Effector memory CD8-positive, alpha-beta T cell (primary cell): ENCODE results near the gene ZNF860.
"Not testable (repeated sequence)": the region's sequence is repeated elsewhere in the genome, so short reads cannot be mapped to it uniquely, and the experiment has no call there.

Source experiments
- ATAC-seq: fragments of 150-1000 bp; cut with Tn5 transposase; replicated peaks from 2 replicates; pipeline ENCODE4 v1.10.0; 2021; ENCODE audit warnings: mild to moderate bottlenecking, moderate library complexity
- DNase-seq, 3 experiments: peaks; one replicate each; pipeline ENCODE4 v3.0.0; 2021
- H3K27ac Mint-ChIP-seq, 2 donors: one replicate each; pipeline ENCODE4 v1.8.0; 2022; ENCODE audit warnings: mild to moderate bottlenecking in 2 of 2, mixed read lengths in 2 of 2, moderate library complexity in 2 of 2
- H3K27me3 Mint-ChIP-seq, 2 donors: one replicate each; pipeline ENCODE4 v1.8.0; 2022; ENCODE audit warnings: mixed read lengths in 2 of 2
- H3K36me3 Mint-ChIP-seq: one replicate; pipeline ENCODE4 v1.8.0; 2022; ENCODE audit warnings: mild to moderate bottlenecking, moderate library complexity, mixed read lengths; ENCODE audit not compliant: insufficient read depth
- H3K4me1 Mint-ChIP-seq, 2 donors: one replicate each; pipeline ENCODE4 v1.8.0; 2022; ENCODE audit warnings: low read depth in 2 of 2, mixed read lengths in 2 of 2
- H3K4me3 Mint-ChIP-seq, 2 donors: one replicate each; pipeline ENCODE4 v1.8.0; 2022; ENCODE audit warnings: mild to moderate bottlenecking in 2 of 2, mixed read lengths in 2 of 2, moderate library complexity in 2 of 2
- H3K9me3 Mint-ChIP-seq, 2 donors: one replicate each; pipeline ENCODE4 v1.8.0; 2022; ENCODE audit warnings: mixed read lengths in 2 of 2

ZNF860 gene

GRCh38 chr3:31992995-31993394, 11.4 kb downstream of the ZNF860 start:
- not testable (repeated sequence) for H3K27ac Mint-ChIP-seq, H3K36me3 Mint-ChIP-seq, DNase-seq, H3K4me1 Mint-ChIP-seq, H3K27me3 Mint-ChIP-seq, H3K4me3 Mint-ChIP-seq, ATAC-seq, H3K9me3 Mint-ChIP-seq

DNA sequence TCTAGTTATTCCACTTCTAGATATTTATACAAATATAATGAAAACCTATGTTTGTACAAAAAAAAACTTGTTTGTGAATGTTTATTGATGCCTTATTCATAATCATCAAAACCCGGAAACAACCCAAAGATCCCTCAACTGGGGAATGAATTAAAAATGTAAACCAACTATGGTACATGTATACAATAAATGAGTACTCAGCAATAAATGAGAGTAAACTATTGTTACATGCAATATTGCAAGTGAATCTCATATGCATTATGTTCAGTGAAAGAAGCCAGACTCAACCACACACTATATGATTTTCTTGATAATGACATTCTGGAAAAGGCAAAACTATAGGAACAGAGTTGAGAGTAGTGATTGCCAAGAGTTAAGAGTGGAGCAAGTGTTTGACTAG, 12.3 kb downstream of the ZNF860 start:
- no peaks in the 10 kb centered on the region for H3K36me3 Mint-ChIP-seq
- H3K27ac Mint-ChIP-seq, result no peak overlapping the region
- ATAC-seq (no peak), DNase-seq (no peak)
- H3K9me3 Mint-ChIP-seq, result peaks cover 0 to 2% of the 10 kb centered on the region in 2 donors
- no peak overlapping the region for H3K4me3 Mint-ChIP-seq
- no peaks in the 10 kb centered on the region for H3K4me1 Mint-ChIP-seq
- peaks cover 14 to 15% of the 10 kb centered on the region in 2 donors for H3K27me3 Mint-ChIP-seq

DNA sequence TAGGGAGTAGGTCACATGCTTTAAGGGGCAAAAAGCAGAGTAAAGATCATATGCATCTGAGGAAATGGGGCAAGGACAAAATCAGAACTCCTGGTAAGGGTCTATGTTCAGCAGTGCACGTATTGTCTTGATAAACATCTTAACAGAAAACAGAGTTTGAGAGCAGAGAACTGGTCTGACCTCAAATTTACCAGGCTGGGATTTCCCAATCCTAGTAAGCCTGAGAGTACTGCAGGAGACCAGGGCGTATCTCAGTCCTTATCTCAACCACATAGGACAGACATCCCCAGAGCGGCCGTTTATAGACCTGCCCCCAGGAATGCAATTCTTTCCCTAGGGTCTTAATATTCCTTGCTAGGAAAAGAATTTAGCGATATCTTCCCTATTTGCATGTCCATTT, 13.5 kb downstream of the ZNF860 start:
- H3K9me3 Mint-ChIP-seq, H3K27ac Mint-ChIP-seq: not testable (repeated sequence)

GRCh38 chr3:31996195-31996594, 14.6 kb downstream of the ZNF860 start:
- ATAC-seq, result no peak
- no peak overlapping the region for H3K27ac Mint-ChIP-seq
- DNase-seq, result no peak
- peaks cover 0 to 2% of the 10 kb centered on the region in 2 donors for H3K9me3 Mint-ChIP-seq
- H3K4me3 Mint-ChIP-seq, result no peak overlapping the region
- peaks cover 15 to 25% of the 10 kb centered on the region in 2 donors for H3K27me3 Mint-ChIP-seq
- no peaks in the 10 kb centered on the region for H3K36me3 Mint-ChIP-seq
- no peaks in the 10 kb centered on the region for H3K4me1 Mint-ChIP-seq

More for the DNA sequence above, 13.5 kb downstream of the ZNF860 start:
- ATAC-seq, H3K4me1 Mint-ChIP-seq, H3K4me3 Mint-ChIP-seq, DNase-seq, H3K36me3 Mint-ChIP-seq: not testable (repeated sequence)
- peaks cover 15 to 18% of the 10 kb centered on the region in 2 donors for H3K27me3 Mint-ChIP-seq

DNA sequence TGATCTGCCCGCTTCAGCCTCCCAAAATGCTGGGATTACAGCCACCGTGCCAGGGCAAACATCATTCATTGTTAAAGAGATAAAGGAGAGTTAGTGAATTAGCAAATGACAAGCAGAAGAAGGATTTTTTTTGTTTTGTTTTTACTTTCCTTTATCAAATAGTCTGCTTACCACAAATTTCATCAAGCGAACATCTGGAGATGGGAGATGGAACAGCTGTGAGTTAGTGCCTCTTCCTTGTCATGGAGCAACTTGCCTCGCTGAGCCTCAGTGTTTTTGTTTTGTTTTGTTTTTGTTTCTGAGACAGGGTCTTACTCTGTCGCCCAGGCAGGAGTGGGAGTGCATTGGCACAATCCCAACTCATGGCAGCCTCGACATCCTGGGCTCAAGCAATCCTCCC, 15.9 kb downstream of the ZNF860 start:
- H3K36me3 Mint-ChIP-seq, result no peaks in the 10 kb centered on the region
- no peaks in the 10 kb centered on the region for H3K4me1 Mint-ChIP-seq
- DNase-seq, result no peak
- ATAC-seq, result no peak
- peaks cover 22 to 34% of the 10 kb centered on the region in 2 donors for H3K27me3 Mint-ChIP-seq
- H3K27ac Mint-ChIP-seq, result no peak overlapping the region
- peaks cover 0 to 2% of the 10 kb centered on the region in 2 donors for H3K9me3 Mint-ChIP-seq
- no peak overlapping the region for H3K4me3 Mint-ChIP-seq

- H3K36me3 Mint-ChIP-seq, result no peaks in the 10 kb centered on the region
- peaks cover 2 to 3% of the 10 kb centered on the region in 2 donors for H3K4me1 Mint-ChIP-seq
- H3K27me3 Mint-ChIP-seq, result peaks cover 41 to 56% of the 10 kb centered on the region in 2 donors
- DNase-seq (no peak), ATAC-seq (no peak)
- H3K4me3 Mint-ChIP-seq, result no peak overlapping the region
- H3K9me3 Mint-ChIP-seq, result no peaks in the 10 kb centered on the region
- H3K27ac Mint-ChIP-seq, result no peak overlapping the region
Observed at GRCh38 chr3:31999907-32000439, 18.4 kb downstream of the ZNF860 start.

DNA sequence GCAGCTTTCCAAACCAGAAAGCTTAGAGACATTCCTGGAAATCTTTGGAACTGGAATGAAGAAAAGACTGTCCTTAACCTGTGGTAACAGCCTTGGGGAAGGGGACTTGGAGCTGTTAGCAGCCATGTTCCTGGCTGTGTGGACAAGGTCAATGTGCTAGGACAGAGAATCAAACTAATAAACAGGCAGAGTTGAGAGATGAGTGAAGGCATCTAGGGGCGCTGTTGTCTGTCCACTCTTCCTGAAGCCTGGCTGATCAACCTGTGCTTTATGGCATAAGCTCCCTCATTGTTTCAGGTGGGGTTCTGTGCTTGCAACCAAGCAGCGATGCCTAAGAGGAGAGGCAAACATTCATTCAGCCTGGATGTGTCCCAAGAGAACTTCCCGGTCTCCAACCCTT, 19.3 kb downstream of the ZNF860 start:
- no peaks in the 10 kb centered on the region for H3K36me3 Mint-ChIP-seq
- H3K27me3 Mint-ChIP-seq, result peaks cover 41 to 65% of the 10 kb centered on the region in 2 donors
- DNase-seq (no peak), ATAC-seq (no peak)
- H3K27ac Mint-ChIP-seq, result no peak overlapping the region
- no peaks in the 10 kb centered on the region for H3K9me3 Mint-ChIP-seq
- peaks cover 2 to 3% of the 10 kb centered on the region in 2 donors for H3K4me1 Mint-ChIP-seq
- no peak overlapping the region for H3K4me3 Mint-ChIP-seq

GRCh38 chr3:32002561-32003368, 21.2 kb downstream of the ZNF860 start:
- no peak for ATAC-seq
- no peaks in the 10 kb centered on the region for H3K9me3 Mint-ChIP-seq
- H3K4me1 Mint-ChIP-seq, result peaks cover 2 to 3% of the 10 kb centered on the region in 2 donors
- no peaks in the 10 kb centered on the region for H3K36me3 Mint-ChIP-seq
- H3K4me3 Mint-ChIP-seq, result no peak overlapping the region
- peaks cover 49 to 80% of the 10 kb centered on the region in 2 donors for H3K27me3 Mint-ChIP-seq
- H3K27ac Mint-ChIP-seq, result no peak overlapping the region
- DNase-seq, result no peak

GRCh38 chr3:32003380-32003779, 21.8 kb downstream of the ZNF860 start:
- no peak overlapping the region for H3K4me3 Mint-ChIP-seq
- no peak for ATAC-seq
- peaks cover 48 to 80% of the 10 kb centered on the region in 2 donors for H3K27me3 Mint-ChIP-seq
- H3K27ac Mint-ChIP-seq, result no peak overlapping the region
- H3K4me1 Mint-ChIP-seq, result peaks cover 2 to 3% of the 10 kb centered on the region in 2 donors
- no peaks in the 10 kb centered on the region for H3K9me3 Mint-ChIP-seq
- no peak for DNase-seq
- no peaks in the 10 kb centered on the region for H3K36me3 Mint-ChIP-seq

DNA sequence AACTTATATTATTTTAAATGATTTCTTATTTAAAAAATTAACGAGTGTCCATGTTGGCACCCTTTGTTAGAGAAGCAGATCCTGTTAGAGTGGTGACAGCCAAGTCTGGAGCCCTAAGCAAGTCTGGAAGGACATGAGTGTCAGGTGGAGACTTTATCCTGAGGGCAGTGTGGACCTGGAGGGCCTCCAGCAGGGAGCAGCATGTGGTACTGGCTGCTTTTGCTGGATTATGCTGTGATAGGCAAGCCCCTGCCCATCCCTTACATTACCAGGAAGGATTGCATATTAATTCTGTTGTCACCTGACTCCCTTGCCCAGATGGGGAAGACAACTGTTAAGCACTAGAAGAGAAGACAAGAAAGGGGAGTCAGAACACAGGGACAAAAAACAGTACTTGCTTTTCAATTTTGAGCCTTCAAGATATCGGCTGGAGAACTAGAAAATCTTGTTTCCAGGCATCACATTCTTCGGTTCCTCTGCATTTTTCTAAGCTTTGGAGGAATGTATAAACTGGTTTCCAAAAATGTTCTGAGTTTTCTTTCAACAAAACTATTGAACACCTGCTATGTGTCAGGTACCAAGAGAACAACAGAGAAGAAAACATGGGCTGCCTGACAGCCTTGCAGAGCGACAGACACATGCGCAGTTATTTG, 22.7 kb downstream of the ZNF860 start:
- no peak overlapping the region for H3K4me3 Mint-ChIP-seq
- no peak overlapping the region for H3K27ac Mint-ChIP-seq
- H3K27me3 Mint-ChIP-seq, result peaks cover 43 to 79% of the 10 kb centered on the region in 2 donors
- peaks cover 2 to 3% of the 10 kb centered on the region in 2 donors for H3K4me1 Mint-ChIP-seq
- DNase-seq, result no peak
- ATAC-seq, result no peak
- H3K9me3 Mint-ChIP-seq, result no peaks in the 10 kb centered on the region
- no peaks in the 10 kb centered on the region for H3K36me3 Mint-ChIP-seq

DNA sequence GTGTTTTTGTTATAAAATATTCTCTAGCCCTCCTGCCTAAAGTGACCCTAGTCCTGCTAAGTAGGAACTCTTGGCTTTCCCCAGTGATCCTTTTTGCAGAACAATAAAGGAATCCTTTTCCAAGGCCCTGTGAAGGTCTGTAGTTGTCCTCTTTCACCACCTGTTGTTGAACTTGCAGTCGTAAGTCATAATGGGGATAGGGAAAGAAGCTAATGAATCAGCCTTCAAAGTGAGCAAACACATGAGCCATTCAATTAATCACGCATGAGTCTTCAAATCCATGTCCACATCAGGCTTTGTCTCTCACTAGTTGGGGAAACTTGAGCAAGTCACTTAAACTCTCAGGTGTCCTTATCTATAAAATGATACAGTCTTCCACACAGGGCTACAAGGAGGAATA, 27.6 kb downstream of the ZNF860 start:
- Mint-ChIP-seq H3K4me1 (no peaks in the 10 kb centered on the region), H3K27me3 (peaks cover 49 to 87% of the 10 kb centered on the region in 2 donors), H3K9me3 (no peaks in the 10 kb centered on the region), H3K27ac (no peak overlapping the region), H3K4me3 (no peak overlapping the region), H3K36me3 (no peaks in the 10 kb centered on the region)
- ATAC-seq, result no peak
- no peak for DNase-seq

DNA sequence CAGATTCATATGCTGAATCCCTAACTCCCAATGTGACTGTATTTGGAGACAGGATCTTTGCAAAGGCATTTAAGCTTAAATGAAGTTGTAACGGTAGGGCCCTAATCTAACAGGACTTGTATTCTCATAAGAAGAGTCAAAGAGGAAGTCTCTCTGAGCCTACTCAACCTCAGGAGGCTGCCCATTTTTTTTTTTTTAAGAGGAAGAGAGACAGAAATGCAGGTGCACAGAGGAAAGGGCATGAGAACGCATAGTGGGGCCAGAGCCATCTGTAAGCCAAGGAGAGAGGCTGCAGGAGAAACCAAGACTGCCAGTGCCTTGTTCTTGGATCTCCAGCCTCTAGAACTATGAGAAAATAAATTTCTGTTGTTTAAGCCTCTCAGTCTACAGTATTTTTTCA, 28.4 kb downstream of the ZNF860 start:
- DNase-seq, result no peak
- Mint-ChIP-seq H3K27me3 (peaks cover 44 to 81% of the 10 kb centered on the region in 2 donors), H3K9me3 (no peaks in the 10 kb centered on the region)

GRCh38 chr3:32010699-32011098, 29.1 kb downstream of the ZNF860 start:
- DNase-seq, H3K4me1 Mint-ChIP-seq, H3K4me3 Mint-ChIP-seq, ATAC-seq, H3K36me3 Mint-ChIP-seq, H3K9me3 Mint-ChIP-seq, H3K27ac Mint-ChIP-seq: not testable (repeated sequence)
- peaks cover 44 to 74% of the 10 kb centered on the region in 2 donors for H3K27me3 Mint-ChIP-seq

More for the DNA sequence above, 28.4 kb downstream of the ZNF860 start:
- Mint-ChIP-seq H3K36me3 (no peaks in the 10 kb centered on the region), H3K27ac (no peak overlapping the region), H3K4me3 (no peak overlapping the region), H3K4me1 (no peaks in the 10 kb centered on the region)
- no peak for ATAC-seq

DNA sequence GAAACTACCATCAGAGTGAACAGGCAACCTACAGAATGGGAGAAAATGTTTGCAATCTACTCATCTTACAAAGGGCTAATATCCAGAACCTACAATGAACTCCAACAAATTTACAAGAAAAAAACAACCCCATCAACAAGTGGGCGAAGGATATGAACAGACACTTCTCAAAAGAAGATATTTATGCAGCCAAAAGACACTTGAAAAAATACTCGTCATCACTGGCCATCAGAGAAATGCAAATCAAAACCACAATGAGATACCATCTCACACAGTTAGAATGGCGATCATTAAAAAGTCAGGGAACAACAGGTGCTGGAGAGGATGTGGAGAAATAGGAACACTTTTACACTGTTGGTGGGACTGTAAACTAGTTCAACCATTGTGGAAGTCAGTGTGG, 34.1 kb downstream of the ZNF860 start:
- not testable (repeated sequence) for ATAC-seq, H3K9me3 Mint-ChIP-seq, H3K4me1 Mint-ChIP-seq, DNase-seq, H3K27ac Mint-ChIP-seq, H3K4me3 Mint-ChIP-seq, H3K36me3 Mint-ChIP-seq
- H3K27me3 Mint-ChIP-seq, result peaks cover 22 to 28% of the 10 kb centered on the region in 2 donors
